ENCODE measurements around the gene MED13L.
A peak's percentile ranks its signal among the peaks of the same experiment; 100 is the strongest.

Gene MED13L

GRCh38 chr12:116264525-116265070 is 12.9 kb downstream of the MED13L start:
- no peak overlapping the region for H3K4me3 ChIP-seq (ENCODE audit: low read depth in 1 of 2, low read length in 1 of 2)
- TF ChIP-seq CTCF (IDR thresholded peaks at IDR 0.05): no peak
- peak overlapping the region; percentile 47 for H3K27ac ChIP-seq
- H3K4me1 ChIP-seq (ENCODE audit: control insufficient read depth in 1 of 2, insufficient read depth in 1 of 2, low read depth in 1 of 2, low read length in 1 of 2): peaks cover 33 to 75% of the 10 kb centered on the region in 2 experiments
- no peaks in the 10 kb centered on the region for H3K9me3 ChIP-seq
- H3K36me3 ChIP-seq: no peaks in the 10 kb centered on the region
- H3K27me3 ChIP-seq: no peaks in the 10 kb centered on the region

- peak overlapping the region; percentile 16 for H3K27ac ChIP-seq
Measured at GRCh38 chr12:116263844-116264243, 13.6 kb downstream of the MED13L start.

GRCh38 chr12:116263431-116263830 is 14.1 kb downstream of the MED13L start:
- no peaks in the 10 kb centered on the region for H3K36me3 ChIP-seq
- no peak for TF ChIP-seq CTCF (IDR thresholded peaks at IDR 0.05)

More at GRCh38 chr12:116263844-116264243, 13.6 kb downstream of the MED13L start:
- H3K4me1 ChIP-seq (ENCODE audit: control insufficient read depth in 1 of 2, insufficient read depth in 1 of 2, low read depth in 1 of 2, low read length in 1 of 2): peaks cover 33 to 76% of the 10 kb centered on the region in 2 experiments
- H3K9me3 ChIP-seq: no peaks in the 10 kb centered on the region
- no peaks in the 10 kb centered on the region for H3K36me3 ChIP-seq
- no peaks in the 10 kb centered on the region for H3K27me3 ChIP-seq
- no peak overlapping the region for H3K4me3 ChIP-seq (ENCODE audit: low read depth in 1 of 2, low read length in 1 of 2)
- no peak for TF ChIP-seq CTCF (IDR thresholded peaks at IDR 0.05)

DNA sequence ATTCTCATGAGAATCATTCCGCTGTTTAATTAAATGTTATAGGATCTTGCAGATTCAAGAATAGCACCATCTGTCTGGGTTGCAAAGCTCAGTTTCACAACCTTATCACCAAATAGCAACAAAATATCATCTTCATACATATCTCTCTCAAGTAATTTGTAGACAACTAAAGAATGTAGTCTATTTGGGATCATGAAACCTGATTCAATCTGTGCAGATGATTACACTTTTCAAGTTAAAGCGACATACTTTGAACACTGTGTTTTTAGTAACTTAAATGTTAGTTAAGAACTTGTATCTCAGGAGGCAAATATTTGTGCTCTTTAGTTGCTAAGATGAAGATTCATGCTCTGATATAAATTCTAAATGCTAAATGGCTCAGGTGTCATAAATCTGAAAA is 14.8 kb downstream of the MED13L start:
- no peaks in the 10 kb centered on the region for H3K9me3 ChIP-seq
- TF ChIP-seq CTCF (IDR thresholded peaks at IDR 0.05): no peak
- H3K4me3 ChIP-seq (ENCODE audit: low read depth in 1 of 2, low read length in 1 of 2): no peak overlapping the region
- no peaks in the 10 kb centered on the region for H3K27me3 ChIP-seq
- H3K4me1 ChIP-seq (ENCODE audit: control insufficient read depth in 1 of 2, insufficient read depth in 1 of 2, low read depth in 1 of 2, low read length in 1 of 2): peaks cover 30 to 71% of the 10 kb centered on the region in 2 experiments
- no peaks in the 10 kb centered on the region for H3K36me3 ChIP-seq
- H3K27ac ChIP-seq: no peak overlapping the region

More at GRCh38 chr12:116263431-116263830, 14.1 kb downstream of the MED13L start:
- no peaks in the 10 kb centered on the region for H3K9me3 ChIP-seq
- peak overlapping the region; percentile 16 for H3K27ac ChIP-seq
- H3K4me3 ChIP-seq (ENCODE audit: low read depth in 1 of 2, low read length in 1 of 2): no peak overlapping the region
- peaks cover 33 to 76% of the 10 kb centered on the region in 2 experiments for H3K4me1 ChIP-seq (ENCODE audit: control insufficient read depth in 1 of 2, insufficient read depth in 1 of 2, low read depth in 1 of 2, low read length in 1 of 2)
- H3K27me3 ChIP-seq: no peaks in the 10 kb centered on the region

GRCh38 chr12:116261525-116262100 is 15.9 kb downstream of the MED13L start:
- no peak overlapping the region for H3K4me3 ChIP-seq (ENCODE audit: low read depth in 1 of 2, low read length in 1 of 2)
- H3K27ac ChIP-seq: peak overlapping the region; percentile 5
- H3K9me3 ChIP-seq: no peaks in the 10 kb centered on the region
- no peaks in the 10 kb centered on the region for H3K36me3 ChIP-seq
- H3K27me3 ChIP-seq: no peaks in the 10 kb centered on the region
- peaks cover 40 to 73% of the 10 kb centered on the region in 2 experiments for H3K4me1 ChIP-seq (ENCODE audit: control insufficient read depth in 1 of 2, insufficient read depth in 1 of 2, low read depth in 1 of 2, low read length in 1 of 2)
- TF ChIP-seq CTCF (IDR thresholded peaks at IDR 0.05): no peak
